WTC11 (cell line): ENCODE results near the gene ETV6.

ENCODE experiments used
- ELF4 ChIP-seq: sonication (generic); formaldehyde crosslinking; IDR thresholded peaks from 2 replicates; pipeline ENCODE4 v1.8.1; 2022; ENCODE audit warnings: low read depth, mild to moderate bottlenecking, moderate library complexity, missing genetic modification reagents
- RELA ChIP-seq: sonication (generic); formaldehyde crosslinking; IDR thresholded peaks from 2 replicates; pipeline ENCODE4 v1.8.1; 2022; ENCODE audit warnings: missing genetic modification reagents, mild to moderate bottlenecking, borderline replicate concordance
- ZBTB21 ChIP-seq: sonication (generic); formaldehyde crosslinking; IDR thresholded peaks from 2 replicates; pipeline ENCODE4 v1.8.1; 2023; ENCODE audit warnings: mild to moderate bottlenecking, missing genetic modification reagents, borderline replicate concordance
- ZNF416 ChIP-seq: fragments of 250-450 bp; sonication (Bioruptor Pico); IDR thresholded peaks from 2 replicates; pipeline ENCODE4 v1.9.0; 2021; ENCODE audit warnings: mild to moderate bottlenecking, inconsistent platforms
- TF ChIP-seq, protein P1 (sequence below): fragments of 200-600 bp; IDR thresholded peaks from 2 replicates; pipeline ENCODE4 v1.8.0; 2022; ENCODE audit warnings: antibody characterized with exemption
- TF ChIP-seq, protein P2 (sequence below): sonication (generic); formaldehyde crosslinking; IDR thresholded peaks from 2 replicates; pipeline ENCODE4 v1.8.0; 2023; ENCODE audit warnings: mild to moderate bottlenecking, missing genetic modification reagents
- TF ChIP-seq, protein P3 (sequence below): sonication (generic); formaldehyde crosslinking; IDR thresholded peaks from 2 replicates; pipeline ENCODE4 v1.8.1; 2023; ENCODE audit warnings: mild to moderate bottlenecking, missing genetic modification reagents, moderate library complexity
- TF ChIP-seq, protein P4 (sequence below): sonication (generic); formaldehyde crosslinking; conservative IDR thresholded peaks from 2 replicates; pipeline ENCODE4 v1.8.1; 2023; ENCODE audit warnings: mild to moderate bottlenecking, low read depth, missing genetic modification reagents, moderate library complexity
- TF ChIP-seq, protein P5 (sequence below): sonication (generic); formaldehyde crosslinking; IDR thresholded peaks from 2 replicates; pipeline ENCODE4 v1.8.1; 2022; ENCODE audit warnings: mild to moderate bottlenecking, moderate library complexity, missing genetic modification reagents

DNA sequence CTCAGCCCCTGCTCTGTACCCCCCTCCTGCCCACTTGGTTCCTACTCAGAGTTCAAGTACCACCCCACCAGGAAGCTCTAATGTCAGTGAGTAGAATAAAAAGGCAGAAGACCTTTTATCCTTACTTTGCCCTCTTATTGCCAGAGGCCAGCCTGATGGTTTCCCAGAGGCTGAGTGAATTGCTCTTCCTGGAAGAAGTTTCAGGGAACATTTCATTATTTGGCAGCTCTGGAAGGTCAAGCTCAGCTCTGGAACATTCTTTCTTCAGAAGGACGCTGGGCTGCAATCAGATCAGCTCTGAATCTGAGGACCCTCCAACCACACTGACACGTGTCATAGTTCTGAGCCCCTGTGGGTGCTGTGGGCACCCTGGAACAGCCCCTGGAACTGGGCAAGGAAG is 188.9 kb downstream of the ETV6 start:
- TF ChIP-seq, protein P1, sequence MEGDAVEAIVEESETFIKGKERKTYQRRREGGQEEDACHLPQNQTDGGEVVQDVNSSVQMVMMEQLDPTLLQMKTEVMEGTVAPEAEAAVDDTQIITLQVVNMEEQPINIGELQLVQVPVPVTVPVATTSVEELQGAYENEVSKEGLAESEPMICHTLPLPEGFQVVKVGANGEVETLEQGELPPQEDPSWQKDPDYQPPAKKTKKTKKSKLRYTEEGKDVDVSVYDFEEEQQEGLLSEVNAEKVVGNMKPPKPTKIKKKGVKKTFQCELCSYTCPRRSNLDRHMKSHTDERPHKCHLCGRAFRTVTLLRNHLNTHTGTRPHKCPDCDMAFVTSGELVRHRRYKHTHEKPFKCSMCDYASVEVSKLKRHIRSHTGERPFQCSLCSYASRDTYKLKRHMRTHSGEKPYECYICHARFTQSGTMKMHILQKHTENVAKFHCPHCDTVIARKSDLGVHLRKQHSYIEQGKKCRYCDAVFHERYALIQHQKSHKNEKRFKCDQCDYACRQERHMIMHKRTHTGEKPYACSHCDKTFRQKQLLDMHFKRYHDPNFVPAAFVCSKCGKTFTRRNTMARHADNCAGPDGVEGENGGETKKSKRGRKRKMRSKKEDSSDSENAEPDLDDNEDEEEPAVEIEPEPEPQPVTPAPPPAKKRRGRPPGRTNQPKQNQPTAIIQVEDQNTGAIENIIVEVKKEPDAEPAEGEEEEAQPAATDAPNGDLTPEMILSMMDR, result no peak
- TF ChIP-seq, protein P2, sequence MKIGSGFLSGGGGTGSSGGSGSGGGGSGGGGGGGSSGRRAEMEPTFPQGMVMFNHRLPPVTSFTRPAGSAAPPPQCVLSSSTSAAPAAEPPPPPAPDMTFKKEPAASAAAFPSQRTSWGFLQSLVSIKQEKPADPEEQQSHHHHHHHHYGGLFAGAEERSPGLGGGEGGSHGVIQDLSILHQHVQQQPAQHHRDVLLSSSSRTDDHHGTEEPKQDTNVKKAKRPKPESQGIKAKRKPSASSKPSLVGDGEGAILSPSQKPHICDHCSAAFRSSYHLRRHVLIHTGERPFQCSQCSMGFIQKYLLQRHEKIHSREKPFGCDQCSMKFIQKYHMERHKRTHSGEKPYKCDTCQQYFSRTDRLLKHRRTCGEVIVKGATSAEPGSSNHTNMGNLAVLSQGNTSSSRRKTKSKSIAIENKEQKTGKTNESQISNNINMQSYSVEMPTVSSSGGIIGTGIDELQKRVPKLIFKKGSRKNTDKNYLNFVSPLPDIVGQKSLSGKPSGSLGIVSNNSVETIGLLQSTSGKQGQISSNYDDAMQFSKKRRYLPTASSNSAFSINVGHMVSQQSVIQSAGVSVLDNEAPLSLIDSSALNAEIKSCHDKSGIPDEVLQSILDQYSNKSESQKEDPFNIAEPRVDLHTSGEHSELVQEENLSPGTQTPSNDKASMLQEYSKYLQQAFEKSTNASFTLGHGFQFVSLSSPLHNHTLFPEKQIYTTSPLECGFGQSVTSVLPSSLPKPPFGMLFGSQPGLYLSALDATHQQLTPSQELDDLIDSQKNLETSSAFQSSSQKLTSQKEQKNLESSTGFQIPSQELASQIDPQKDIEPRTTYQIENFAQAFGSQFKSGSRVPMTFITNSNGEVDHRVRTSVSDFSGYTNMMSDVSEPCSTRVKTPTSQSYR (CRISPR knock-in tag), result no peak
- no peak for TF ChIP-seq ELF4 (CRISPR knock-in tag)
- TF ChIP-seq, protein P3, sequence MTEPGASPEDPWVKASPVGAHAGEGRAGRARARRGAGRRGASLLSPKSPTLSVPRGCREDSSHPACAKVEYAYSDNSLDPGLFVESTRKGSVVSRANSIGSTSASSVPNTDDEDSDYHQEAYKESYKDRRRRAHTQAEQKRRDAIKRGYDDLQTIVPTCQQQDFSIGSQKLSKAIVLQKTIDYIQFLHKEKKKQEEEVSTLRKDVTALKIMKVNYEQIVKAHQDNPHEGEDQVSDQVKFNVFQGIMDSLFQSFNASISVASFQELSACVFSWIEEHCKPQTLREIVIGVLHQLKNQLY (CRISPR knock-in tag), result no peak
- TF ChIP-seq, protein P4, sequence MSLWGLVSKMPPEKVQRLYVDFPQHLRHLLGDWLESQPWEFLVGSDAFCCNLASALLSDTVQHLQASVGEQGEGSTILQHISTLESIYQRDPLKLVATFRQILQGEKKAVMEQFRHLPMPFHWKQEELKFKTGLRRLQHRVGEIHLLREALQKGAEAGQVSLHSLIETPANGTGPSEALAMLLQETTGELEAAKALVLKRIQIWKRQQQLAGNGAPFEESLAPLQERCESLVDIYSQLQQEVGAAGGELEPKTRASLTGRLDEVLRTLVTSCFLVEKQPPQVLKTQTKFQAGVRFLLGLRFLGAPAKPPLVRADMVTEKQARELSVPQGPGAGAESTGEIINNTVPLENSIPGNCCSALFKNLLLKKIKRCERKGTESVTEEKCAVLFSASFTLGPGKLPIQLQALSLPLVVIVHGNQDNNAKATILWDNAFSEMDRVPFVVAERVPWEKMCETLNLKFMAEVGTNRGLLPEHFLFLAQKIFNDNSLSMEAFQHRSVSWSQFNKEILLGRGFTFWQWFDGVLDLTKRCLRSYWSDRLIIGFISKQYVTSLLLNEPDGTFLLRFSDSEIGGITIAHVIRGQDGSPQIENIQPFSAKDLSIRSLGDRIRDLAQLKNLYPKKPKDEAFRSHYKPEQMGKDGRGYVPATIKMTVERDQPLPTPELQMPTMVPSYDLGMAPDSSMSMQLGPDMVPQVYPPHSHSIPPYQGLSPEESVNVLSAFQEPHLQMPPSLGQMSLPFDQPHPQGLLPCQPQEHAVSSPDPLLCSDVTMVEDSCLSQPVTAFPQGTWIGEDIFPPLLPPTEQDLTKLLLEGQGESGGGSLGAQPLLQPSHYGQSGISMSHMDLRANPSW (CRISPR knock-in tag), result no peak
- TF ChIP-seq, protein P5, sequence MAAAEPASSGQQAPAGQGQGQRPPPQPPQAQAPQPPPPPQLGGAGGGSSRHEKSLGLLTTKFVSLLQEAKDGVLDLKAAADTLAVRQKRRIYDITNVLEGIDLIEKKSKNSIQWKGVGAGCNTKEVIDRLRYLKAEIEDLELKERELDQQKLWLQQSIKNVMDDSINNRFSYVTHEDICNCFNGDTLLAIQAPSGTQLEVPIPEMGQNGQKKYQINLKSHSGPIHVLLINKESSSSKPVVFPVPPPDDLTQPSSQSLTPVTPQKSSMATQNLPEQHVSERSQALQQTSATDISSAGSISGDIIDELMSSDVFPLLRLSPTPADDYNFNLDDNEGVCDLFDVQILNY (CRISPR knock-in tag), result no peak
- no peak for TF ChIP-seq RELA (CRISPR knock-in tag)
- TF ChIP-seq ZNF416, result no peak
- TF ChIP-seq ZBTB21 (CRISPR knock-in tag), result no peak
